ENCODE measurements around the gene KCNK5. TPM values are rescaled to one million over a fixed set of nuclear protein-coding genes. Genes with fewer than 3 reads are reported as not detected.

The KCNK5 gene
- total RNA-seq, 2 donors from 2014 or later = 29.8 to 32.2 TPM

GRCh38 chr6:39144481-39145173 is 84.6 kb downstream of the KCNK5 start:
- Histone ChIP-seq H3K27me3 (ENCODE audit: control insufficient read depth, insufficient read depth, low read length, poor library complexity, severe bottlenecking) (peaks cover 13% of the 10 kb centered on the region), H3K9ac (ENCODE audit: extremely low read depth, low read length, poor library complexity, severe bottlenecking) (no peak overlapping the region), H3K36me3 (ENCODE audit: control insufficient read depth, insufficient read depth, low read length) (no peaks in the 10 kb centered on the region), H3K9me3 (ENCODE audit: control insufficient read depth, low read length) (no peaks in the 10 kb centered on the region), H3K4me3 (ENCODE audit: low read length) (no peak overlapping the region), H3K4me1 (ENCODE audit: control insufficient read depth, insufficient read depth, low read length) (no peaks in the 10 kb centered on the region), H3K27ac (ENCODE audit: low read depth, low read length) (no peak overlapping the region)
- TF ChIP-seq CTCF (conservative IDR thresholded peaks at IDR 0.05) = no peak
- H3K27me3 Mint-ChIP-seq (ENCODE audit: insufficient read depth) = peaks cover 4% of the 10 kb centered on the region
- H3K36me3 Mint-ChIP-seq (ENCODE audit: low read depth) = no peaks in the 10 kb centered on the region
- H3K27ac Mint-ChIP-seq = no peak overlapping the region
- H3K4me1 Mint-ChIP-seq = peaks cover 1% of the 10 kb centered on the region
- no peaks in the 10 kb centered on the region for H3K9me3 Mint-ChIP-seq
- H3K4me3 Mint-ChIP-seq = no peak overlapping the region
- DNase-seq = no peak
- WGBS, 2 experiments (ENCODE audit: insufficient coverage in 1 of 2, insufficient read length in 1 of 2) = 91% methylated on average over 1 of the region's 1 CpG; no CpG with 5 or more reads in 1 of the 2 experiments

- no peaks in the 10 kb centered on the region for H3K4me1 ChIP-seq (ENCODE audit: control insufficient read depth, insufficient read depth, low read length)
- Mint-ChIP-seq H3K27ac (no peak overlapping the region), H3K9me3 (no peaks in the 10 kb centered on the region), H3K27me3 (ENCODE audit: insufficient read depth) (peaks cover 3% of the 10 kb centered on the region), H3K36me3 (ENCODE audit: low read depth) (no peaks in the 10 kb centered on the region), H3K4me3 (no peak overlapping the region), H3K4me1 (peaks cover 1% of the 10 kb centered on the region)
- H3K36me3 ChIP-seq (ENCODE audit: control insufficient read depth, insufficient read depth, low read length) = no peaks in the 10 kb centered on the region
- DNase-seq = no peak
- no peak overlapping the region for H3K4me3 ChIP-seq (ENCODE audit: low read length)
- peaks cover 4% of the 10 kb centered on the region for H3K27me3 ChIP-seq (ENCODE audit: control insufficient read depth, insufficient read depth, low read length, poor library complexity, severe bottlenecking)
- no peak overlapping the region for H3K9ac ChIP-seq (ENCODE audit: extremely low read depth, low read length, poor library complexity, severe bottlenecking)
- H3K27ac ChIP-seq (ENCODE audit: low read depth, low read length) = no peak overlapping the region
- H3K9me3 ChIP-seq (ENCODE audit: control insufficient read depth, low read length) = no peaks in the 10 kb centered on the region
- TF ChIP-seq CTCF (conservative IDR thresholded peaks at IDR 0.05) = no peak
- 92 to 95% methylated on average over 13 of the region's 13 CpGs for WGBS, 2 experiments (ENCODE audit: insufficient coverage in 1 of 2, insufficient read length in 1 of 2)
Observed at GRCh38 chr6:39143238-39143930, 85.9 kb downstream of the KCNK5 start.

GRCh38 chr6:39140556-39141167 is 88.6 kb downstream of the KCNK5 start:
- no peak overlapping the region for H3K27ac ChIP-seq (ENCODE audit: low read depth, low read length)
- H3K27ac Mint-ChIP-seq = no peak overlapping the region

More at GRCh38 chr6:39140556-39141167, 88.6 kb downstream of the KCNK5 start:
- no peaks in the 10 kb centered on the region for H3K4me1 Mint-ChIP-seq
- H3K9me3 Mint-ChIP-seq = no peaks in the 10 kb centered on the region
- no peaks in the 10 kb centered on the region for H3K9me3 ChIP-seq (ENCODE audit: control insufficient read depth, low read length)
- H3K9ac ChIP-seq (ENCODE audit: extremely low read depth, low read length, poor library complexity, severe bottlenecking) = no peak overlapping the region
- H3K27me3 ChIP-seq (ENCODE audit: control insufficient read depth, insufficient read depth, low read length, poor library complexity, severe bottlenecking) = peaks cover 3% of the 10 kb centered on the region
- no peak overlapping the region for H3K4me3 Mint-ChIP-seq
- WGBS, 2 experiments (ENCODE audit: insufficient coverage in 1 of 2, insufficient read length in 1 of 2) = 83 to 84% methylated on average over 6 to 7 of the region's 7 CpGs
- H3K27me3 Mint-ChIP-seq (ENCODE audit: insufficient read depth) = no peaks in the 10 kb centered on the region
- no peaks in the 10 kb centered on the region for H3K36me3 ChIP-seq (ENCODE audit: control insufficient read depth, insufficient read depth, low read length)
- TF ChIP-seq CTCF (conservative IDR thresholded peaks at IDR 0.05) = no peak
- DNase-seq = no peak
- no peak overlapping the region for H3K4me3 ChIP-seq (ENCODE audit: low read length)
- no peaks in the 10 kb centered on the region for H3K36me3 Mint-ChIP-seq (ENCODE audit: low read depth)
- H3K4me1 ChIP-seq (ENCODE audit: control insufficient read depth, insufficient read depth, low read length) = no peaks in the 10 kb centered on the region

Other genes with a start within 250 kb of the KCNK5 start
- under 1 TPM in 1 of 2 donors, not detected in 1; 0.15 TPM for gene GLP1R, start 180.7 kb downstream of the KCNK5 start, total RNA-seq
- 10 to 100 TPM in 1 of 2 donors, 1 to 10 TPM in 1; 7.2 to 13.0 TPM for gene SAYSD1, start 114.3 kb downstream of the KCNK5 start, total RNA-seq
- under 1 TPM in 1 of 2 donors, not detected in 1; 0.37 TPM for gene KCNK17, start 84.9 kb upstream of the KCNK5 start, total RNA-seq
- gene KCNK16, start 93.2 kb upstream of the KCNK5 start, total RNA-seq = not detected